Vagina (tissue), 2 donors: Measurements from ENCODE around the gene MPPED1. TPM values are rescaled to one million over a fixed set of nuclear protein-coding genes. Genes with fewer than 3 reads are reported as not detected.

Experiments used
- DNase-seq, 2 donors: peaks; one replicate each; pipeline ENCODE4 v3.0.0-alpha.2; 2017; ENCODE audit errors: extremely low spot score in 2 of 2
- H3K27ac ChIP-seq: fragments of 200-600 bp; sonication (generic); one replicate; pipeline ENCODE4 v1.5.1; 2019
- H3K27me3 ChIP-seq: fragments of 200-600 bp; sonication (generic); one replicate; pipeline ENCODE4 v1.5.1; 2019
- H3K36me3 ChIP-seq, 2 donors: fragments of 200-600 bp; sonication (generic); one replicate each; pipeline ENCODE4 v1.5.1; 2017 to 2019
- H3K4me1 ChIP-seq: fragments of 200-600 bp; sonication (generic); one replicate; pipeline ENCODE4 v1.5.1; 2019
- H3K4me3 ChIP-seq, 2 donors: fragments of 200-600 bp; sonication (generic); 1 replicate in 1 of 2; 2 replicates in 1 of 2; pipeline ENCODE4 v1.5.1; 2016 to 2019
- H3K9me3 ChIP-seq: fragments of 200-600 bp; sonication (generic); one replicate; pipeline ENCODE4 v1.5.1; 2019
- CTCF ChIP-seq, 3 experiments: fragments of 450-650 bp in 2 of 3; fragments of 200-600 bp in 1 of 3; sonication (generic) in 1 of 3; IDR thresholded peaks; one replicate each; pipeline ENCODE4 v1.5.1; 2017 to 2019; ENCODE audit warnings: antibody characterized with exemption in 3 of 3, mild to moderate bottlenecking in 2 of 3, moderate library complexity in 2 of 3
- POLR2A ChIP-seq, 2 donors: fragments of 450-650 bp; IDR thresholded peaks; one replicate each; pipeline ENCODE4 v1.6.1; 2017; ENCODE audit warnings: antibody characterized with exemption in 2 of 2, mild to moderate bottlenecking in 2 of 2, moderate library complexity in 2 of 2
- POLR2AphosphoS5 ChIP-seq, 2 donors: sonication (generic); formaldehyde crosslinking; IDR thresholded peaks; one replicate each; pipeline ENCODE4 v1.9.0; 2017; ENCODE audit warnings: antibody characterized with exemption in 2 of 2, mild to moderate bottlenecking in 2 of 2, low read depth in 1 of 2; ENCODE audit not compliant: insufficient read depth in 1 of 2
- intact Hi-C: fragments of 100-400 bp; cut with DNase I; formaldehyde crosslinking; loops from one replicate; pipeline ENCODE4 v1.15.1; 2023
- total RNA-seq: library from RNA; depleted of rRNA; stranded (reverse); fragments of >200 nt; gene quantifications from one replicate; pipeline ENCODE4 v1.2.3, GENCODE V29; 2016

MPPED1 gene
- total RNA-seq, 1 donor from 2014 or later: 0.49 TPM

DNA sequence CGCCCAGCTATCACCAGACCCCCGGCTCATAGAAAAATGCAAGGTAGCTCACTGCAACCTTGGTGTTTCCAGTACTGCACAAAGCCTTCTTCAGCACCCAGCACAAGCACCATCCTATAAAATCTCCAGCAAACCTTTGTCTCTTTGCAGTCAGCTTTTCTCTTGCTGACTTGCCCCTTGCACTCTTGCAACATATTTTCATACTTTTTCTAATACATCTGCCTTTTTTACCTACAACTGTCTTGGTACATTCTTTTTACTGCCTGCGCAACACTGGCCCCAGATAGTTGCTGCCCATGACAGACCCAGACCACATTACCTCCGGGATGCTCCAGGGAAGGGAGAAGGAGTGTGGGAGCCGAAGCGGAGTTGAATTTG lies 142.4 kb downstream of the MPPED1 start:
- DNase-seq: peak; percentile 3 to 12
- intact Hi-C loops: no loop called here
- Histone ChIP-seq H3K27me3 (no peaks in the 10 kb centered on the region), H3K9me3 (no peaks in the 10 kb centered on the region), H3K36me3 (no peaks in the 10 kb centered on the region), H3K4me1 (no peaks in the 10 kb centered on the region), H3K4me3 (no peak overlapping the region), H3K27ac (no peak overlapping the region)
- TF ChIP-seq CTCF (IDR thresholded peaks at IDR 0.05) (no peak), POLR2AphosphoS5 (IDR thresholded peaks at IDR 0.05; ENCODE audit: insufficient read depth in 1 of 2, low read depth in 1 of 2) (no peak), POLR2A (IDR thresholded peaks at IDR 0.05) (no peak)

GRCh38 chr22:43554694-43555365 lies 143.0 kb downstream of the MPPED1 start:
- H3K4me1 ChIP-seq: no peaks in the 10 kb centered on the region
- intact Hi-C loops: no loop called here
- no peak overlapping the region for H3K4me3 ChIP-seq
- peak; percentile 16 to 74 for DNase-seq
- H3K36me3 ChIP-seq: no peaks in the 10 kb centered on the region
- H3K9me3 ChIP-seq: no peaks in the 10 kb centered on the region
- no peak for TF ChIP-seq POLR2A (IDR thresholded peaks at IDR 0.05)
- TF ChIP-seq POLR2AphosphoS5 (IDR thresholded peaks at IDR 0.05; ENCODE audit: insufficient read depth in 1 of 2, low read depth in 1 of 2): no peak
- TF ChIP-seq CTCF (IDR thresholded peaks at IDR 0.05): no peak
- H3K27me3 ChIP-seq: no peaks in the 10 kb centered on the region
- no peak overlapping the region for H3K27ac ChIP-seq

DNA sequence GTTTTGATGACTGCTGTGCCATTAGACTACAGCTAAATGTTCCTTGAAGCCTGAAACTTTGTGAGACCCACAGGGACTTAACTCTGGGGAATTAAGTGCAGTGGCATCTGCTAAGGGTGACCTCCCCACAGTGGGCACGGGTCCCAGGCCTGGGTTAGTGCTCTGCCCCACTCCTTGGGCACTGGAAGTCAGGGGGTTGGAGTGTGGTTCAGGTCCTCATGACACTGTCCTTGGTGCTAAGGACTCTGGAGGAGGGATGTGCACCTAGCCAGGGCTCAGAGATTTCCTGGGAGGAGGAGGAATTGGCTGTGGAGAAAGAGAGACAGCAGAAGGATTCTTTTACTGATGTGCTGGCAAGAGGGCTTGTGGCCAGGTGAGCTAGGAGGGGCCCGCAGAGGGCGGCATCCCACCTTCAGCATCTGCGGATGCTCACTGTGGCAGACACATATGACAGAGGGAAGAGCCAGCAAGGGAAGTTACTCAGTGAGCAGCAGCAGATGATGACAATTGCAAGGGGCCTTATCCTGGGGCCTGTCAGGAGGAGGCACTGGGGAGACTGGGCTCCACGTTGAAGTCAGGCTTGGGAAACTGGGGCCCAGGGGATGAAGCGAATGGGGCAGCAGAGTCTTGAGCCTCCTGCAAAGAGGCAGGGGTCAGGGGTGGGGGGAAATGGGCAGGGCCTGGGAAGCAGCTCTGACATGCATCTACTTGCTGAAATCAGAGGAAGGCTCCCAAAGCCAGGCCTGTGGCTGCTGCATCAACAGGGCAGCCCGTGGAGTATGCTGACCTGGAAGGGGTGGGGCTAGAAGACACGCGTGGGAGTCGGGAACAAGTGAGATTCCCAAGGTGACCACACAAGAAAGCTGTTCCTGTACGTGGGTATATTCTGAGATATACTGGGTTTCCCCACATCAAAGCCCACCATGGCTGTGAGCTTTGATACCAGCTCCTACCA lies 144.0 kb downstream of the MPPED1 start:
- intact Hi-C loops: no loop called here
- TF ChIP-seq CTCF (IDR thresholded peaks at IDR 0.05) (no peak), POLR2AphosphoS5 (IDR thresholded peaks at IDR 0.05; ENCODE audit: insufficient read depth in 1 of 2, low read depth in 1 of 2) (no peak), POLR2A (IDR thresholded peaks at IDR 0.05) (no peak)
- Histone ChIP-seq H3K9me3 (no peaks in the 10 kb centered on the region), H3K4me1 (no peaks in the 10 kb centered on the region), H3K27me3 (no peaks in the 10 kb centered on the region), H3K4me3 (no peak overlapping the region), H3K36me3 (no peaks in the 10 kb centered on the region), H3K27ac (no peak overlapping the region)
- DNase-seq: peak; percentile 54 to 89

Other genes with a start within 250 kb of the MPPED1 start
- 56.2 TPM for gene TTLL12, start 224.9 kb upstream of the MPPED1 start, total RNA-seq
- 6.9 TPM for gene SCUBE1, start 68.6 kb upstream of the MPPED1 start, total RNA-seq